Stomach (tissue), 4 donors: Measurements from ENCODE around the gene ZDHHC5.
"Not testable (repeated sequence)": the region's sequence is repeated elsewhere in the genome, so short reads cannot be mapped to it uniquely, and the experiment has no call there.

ENCODE experiments used
- EP300 ChIP-seq: sonication (generic); formaldehyde crosslinking; IDR thresholded peaks from one replicate; pipeline ENCODE4 v1.6.1; 2017; ENCODE audit warnings: antibody characterized with exemption
- POLR2A ChIP-seq, 4 donors: fragments of 450-650 bp; IDR thresholded peaks; one replicate each; pipeline ENCODE4 v1.6.1; 2016; ENCODE audit warnings: antibody characterized with exemption in 4 of 4, control low read depth in 2 of 4, mild to moderate bottlenecking in 1 of 4, moderate library complexity in 1 of 4
- TF ChIP-seq, protein P1 (sequence below), 7 experiments: fragments of 450-650 bp in 4 of 7; fragments of 200-600 bp in 3 of 7; sonication (generic) in 3 of 7; IDR thresholded peaks; one replicate each; pipeline ENCODE4 v1.5.1; 2016 to 2019; ENCODE audit warnings: antibody characterized with exemption in 7 of 7, control low read depth in 2 of 7, mild to moderate bottlenecking in 1 of 7

DNA sequence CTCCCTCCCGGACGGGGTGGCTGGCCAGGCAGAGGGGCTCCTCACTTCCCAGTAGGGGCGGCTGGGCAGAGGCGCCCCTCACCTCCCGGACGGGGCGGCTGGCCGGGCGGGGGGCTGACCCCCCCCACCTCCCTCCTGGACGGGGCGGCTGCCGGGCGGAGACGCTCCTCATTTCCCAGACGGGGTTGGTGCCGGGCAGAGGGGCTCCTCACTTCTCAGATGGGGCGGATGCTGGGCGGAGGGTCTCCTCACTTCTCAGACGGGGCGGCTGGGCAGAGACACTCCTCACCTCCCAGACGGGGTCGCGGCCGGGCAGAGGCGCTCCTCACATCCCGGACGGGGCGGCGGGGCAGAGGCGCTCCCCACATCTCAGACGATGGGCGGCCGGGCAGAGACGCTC lies 48.8 kb downstream of the ZDHHC5 start:
- not testable (repeated sequence) for TF ChIP-seq POLR2A (IDR thresholded peaks at IDR 0.05); EP300
- TF ChIP-seq, protein P1, sequence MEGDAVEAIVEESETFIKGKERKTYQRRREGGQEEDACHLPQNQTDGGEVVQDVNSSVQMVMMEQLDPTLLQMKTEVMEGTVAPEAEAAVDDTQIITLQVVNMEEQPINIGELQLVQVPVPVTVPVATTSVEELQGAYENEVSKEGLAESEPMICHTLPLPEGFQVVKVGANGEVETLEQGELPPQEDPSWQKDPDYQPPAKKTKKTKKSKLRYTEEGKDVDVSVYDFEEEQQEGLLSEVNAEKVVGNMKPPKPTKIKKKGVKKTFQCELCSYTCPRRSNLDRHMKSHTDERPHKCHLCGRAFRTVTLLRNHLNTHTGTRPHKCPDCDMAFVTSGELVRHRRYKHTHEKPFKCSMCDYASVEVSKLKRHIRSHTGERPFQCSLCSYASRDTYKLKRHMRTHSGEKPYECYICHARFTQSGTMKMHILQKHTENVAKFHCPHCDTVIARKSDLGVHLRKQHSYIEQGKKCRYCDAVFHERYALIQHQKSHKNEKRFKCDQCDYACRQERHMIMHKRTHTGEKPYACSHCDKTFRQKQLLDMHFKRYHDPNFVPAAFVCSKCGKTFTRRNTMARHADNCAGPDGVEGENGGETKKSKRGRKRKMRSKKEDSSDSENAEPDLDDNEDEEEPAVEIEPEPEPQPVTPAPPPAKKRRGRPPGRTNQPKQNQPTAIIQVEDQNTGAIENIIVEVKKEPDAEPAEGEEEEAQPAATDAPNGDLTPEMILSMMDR (IDR thresholded peaks at IDR 0.05), result not testable (repeated sequence)
